ENCODE measurements around the gene PDE4D. TPM values are rescaled to one million over a fixed set of nuclear protein-coding genes. Genes with fewer than 3 reads are reported as not detected.

PDE4D gene
- total RNA-seq, 1 donor from 2014 or later = 2.3 TPM

GRCh38 chr5:59197911-59198310 is 695.6 kb downstream of the PDE4D start:
- H3K27ac ChIP-seq = no peak overlapping the region

GRCh38 chr5:59193616-59194319 is 699.8 kb downstream of the PDE4D start:
- H2AFZ ChIP-seq (replicated peaks) = no peak overlapping the region
- TF ChIP-seq CTCF (IDR thresholded peaks at IDR 0.05) = no peak
- no peak for TF ChIP-seq EZH2phosphoT487 (IDR thresholded peaks at IDR 0.05)
- no peak for TF ChIP-seq EZH2 (IDR thresholded peaks at IDR 0.05)
- H3K27ac ChIP-seq = no peak overlapping the region
- Mint-ChIP-seq H3K27me3 (ENCODE audit: insufficient read depth, low read depth) (peaks cover 2% of the 10 kb centered on the region), H3K36me3 (no peaks in the 10 kb centered on the region), H3K27ac (no peak overlapping the region), H3K4me3 (no peak overlapping the region), H3K9me3 (peaks cover 6% of the 10 kb centered on the region), H3K4me1 (peaks cover 8% of the 10 kb centered on the region)
- no peak for DNase-seq (ENCODE audit: low spot score)
- no peak overlapping the region for H3K4me3 ChIP-seq
- H4K20me1 ChIP-seq (ENCODE audit: low read depth) = no peaks in the 10 kb centered on the region
- H3K9ac ChIP-seq = no peak overlapping the region
- H3K36me3 ChIP-seq = no peaks in the 10 kb centered on the region
- no peaks in the 10 kb centered on the region for H3F3A ChIP-seq (ENCODE audit: low read depth)
- no peaks in the 10 kb centered on the region for H3K27me3 ChIP-seq
- H3K4me2 ChIP-seq = no peak overlapping the region
- no peaks in the 10 kb centered on the region for H3K9me3 ChIP-seq (ENCODE audit: low read depth)
- H3K79me2 ChIP-seq (ENCODE audit: low read depth) = no peaks in the 10 kb centered on the region
- H3K4me1 ChIP-seq = peaks cover 2% of the 10 kb centered on the region

More at GRCh38 chr5:59197911-59198310, 695.6 kb downstream of the PDE4D start:
- H4K20me1 ChIP-seq (ENCODE audit: low read depth) = no peaks in the 10 kb centered on the region
- H3K4me1 ChIP-seq = no peaks in the 10 kb centered on the region
- H3K36me3 Mint-ChIP-seq = no peaks in the 10 kb centered on the region
- no peaks in the 10 kb centered on the region for H3K4me1 Mint-ChIP-seq
- H3K27me3 Mint-ChIP-seq (ENCODE audit: insufficient read depth, low read depth) = no peaks in the 10 kb centered on the region
- no peaks in the 10 kb centered on the region for H3K27me3 ChIP-seq
- H3F3A ChIP-seq (ENCODE audit: low read depth) = peaks cover 16% of the 10 kb centered on the region
- H3K36me3 ChIP-seq = no peaks in the 10 kb centered on the region
- peaks cover 6% of the 10 kb centered on the region for H3K9me3 Mint-ChIP-seq
- no peak overlapping the region for H3K9ac ChIP-seq
- no peak overlapping the region for H3K4me3 ChIP-seq
- no peak for DNase-seq (ENCODE audit: low spot score)
- TF ChIP-seq EZH2phosphoT487 (IDR thresholded peaks at IDR 0.05) (no peak), EZH2 (IDR thresholded peaks at IDR 0.05) (no peak), CTCF (IDR thresholded peaks at IDR 0.05) (no peak)
- no peak overlapping the region for H3K4me2 ChIP-seq
- H3K27ac Mint-ChIP-seq = no peak overlapping the region
- H3K9me3 ChIP-seq (ENCODE audit: low read depth) = no peaks in the 10 kb centered on the region
- H2AFZ ChIP-seq (replicated peaks) = no peak overlapping the region
- no peaks in the 10 kb centered on the region for H3K79me2 ChIP-seq (ENCODE audit: low read depth)
- no peak overlapping the region for H3K4me3 Mint-ChIP-seq

- Mint-ChIP-seq H3K36me3 (no peaks in the 10 kb centered on the region), H3K4me1 (peaks cover 13% of the 10 kb centered on the region), H3K27ac (no peak overlapping the region), H3K9me3 (peaks cover 6% of the 10 kb centered on the region), H3K4me3 (no peak overlapping the region), H3K27me3 (ENCODE audit: insufficient read depth, low read depth) (peaks cover 3% of the 10 kb centered on the region)
- Histone ChIP-seq H4K20me1 (ENCODE audit: low read depth) (no peaks in the 10 kb centered on the region), H3K9ac (no peak overlapping the region), H3K27ac (no peak overlapping the region), H3K4me3 (no peak overlapping the region), H3K36me3 (no peaks in the 10 kb centered on the region), H3K4me2 (no peak overlapping the region), H3K27me3 (no peaks in the 10 kb centered on the region), H2AFZ (replicated peaks) (no peak overlapping the region), H3F3A (ENCODE audit: low read depth) (peaks cover 7% of the 10 kb centered on the region), H3K9me3 (ENCODE audit: low read depth) (no peaks in the 10 kb centered on the region), H3K4me1 (peaks cover 12% of the 10 kb centered on the region), H3K79me2 (ENCODE audit: low read depth) (no peaks in the 10 kb centered on the region)
- TF ChIP-seq EZH2phosphoT487 (IDR thresholded peaks at IDR 0.05) = no peak
- no peak for TF ChIP-seq CTCF (IDR thresholded peaks at IDR 0.05)
- DNase-seq (ENCODE audit: low spot score) = no peak
Measured at GRCh38 chr5:59190746-59191145, 702.8 kb downstream of the PDE4D start.

Data from neural progenitor cell (in vitro differentiated cells).